ENCODE results near the gene FIBCD1. TPM values are rescaled to one million over a fixed set of nuclear protein-coding genes. Genes with fewer than 3 reads are reported as not detected.

FIBCD1 gene
- total and polyA plus RNA-seq, 4 donors: 0.97 to 7.7 (median 4.1) TPM

DNA sequence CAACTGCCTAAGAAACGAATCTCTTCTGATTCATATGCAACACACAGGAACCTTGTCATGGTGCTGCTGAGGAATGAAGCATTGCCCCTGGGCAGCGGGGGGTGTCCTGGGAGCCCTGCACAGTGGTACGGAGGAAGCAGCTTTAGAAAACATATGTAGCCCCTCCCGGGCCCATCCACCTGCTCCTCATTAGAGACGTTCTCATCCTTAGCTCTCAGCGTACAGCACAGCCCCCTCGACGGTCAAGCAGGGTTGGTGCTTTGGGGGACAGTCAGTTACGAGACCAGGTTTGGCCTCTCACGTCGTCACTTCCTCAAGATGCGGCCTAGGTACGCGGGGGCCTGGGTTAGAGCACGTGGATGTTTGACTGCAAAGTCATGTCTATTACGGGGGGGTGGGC, 41.5 kb upstream of the FIBCD1 start:
- Histone ChIP-seq H3K9me3 (ENCODE audit: control insufficient read depth in 4 of 4, insufficient read depth in 3 of 4, low read length in 3 of 4) (no peaks in the 10 kb centered on the region), H3K4me1 (ENCODE audit: control insufficient read depth in 5 of 5, insufficient read depth in 5 of 5, low read length in 5 of 5) (no peaks in the 10 kb centered on the region), H3K9ac (ENCODE audit: insufficient read depth in 1 of 2, low read length in 2 of 2) (no peak overlapping the region), H3K27me3 (ENCODE audit: control insufficient read depth in 3 of 3, insufficient read depth in 3 of 3, low read length in 2 of 3) (peaks cover 0 to 5% (median 0%) of the 10 kb centered on the region in 3 donors), H3K4me3 (no peak overlapping the region), H3K36me3 (ENCODE audit: control insufficient read depth in 4 of 4, insufficient read depth in 4 of 4, low read length in 4 of 4) (no peaks in the 10 kb centered on the region), H3K27ac (ENCODE audit: low read depth in 1 of 2, low read length in 1 of 2) (no peak overlapping the region)
- DNase-seq (no peak), ATAC-seq (ENCODE audit: insufficient read depth, low FRiP score) (no peak)
- 54 to 64% methylated on average over 16 of the region's 16 CpGs for WGBS, 2 donors
- TF ChIP-seq, protein P1, sequence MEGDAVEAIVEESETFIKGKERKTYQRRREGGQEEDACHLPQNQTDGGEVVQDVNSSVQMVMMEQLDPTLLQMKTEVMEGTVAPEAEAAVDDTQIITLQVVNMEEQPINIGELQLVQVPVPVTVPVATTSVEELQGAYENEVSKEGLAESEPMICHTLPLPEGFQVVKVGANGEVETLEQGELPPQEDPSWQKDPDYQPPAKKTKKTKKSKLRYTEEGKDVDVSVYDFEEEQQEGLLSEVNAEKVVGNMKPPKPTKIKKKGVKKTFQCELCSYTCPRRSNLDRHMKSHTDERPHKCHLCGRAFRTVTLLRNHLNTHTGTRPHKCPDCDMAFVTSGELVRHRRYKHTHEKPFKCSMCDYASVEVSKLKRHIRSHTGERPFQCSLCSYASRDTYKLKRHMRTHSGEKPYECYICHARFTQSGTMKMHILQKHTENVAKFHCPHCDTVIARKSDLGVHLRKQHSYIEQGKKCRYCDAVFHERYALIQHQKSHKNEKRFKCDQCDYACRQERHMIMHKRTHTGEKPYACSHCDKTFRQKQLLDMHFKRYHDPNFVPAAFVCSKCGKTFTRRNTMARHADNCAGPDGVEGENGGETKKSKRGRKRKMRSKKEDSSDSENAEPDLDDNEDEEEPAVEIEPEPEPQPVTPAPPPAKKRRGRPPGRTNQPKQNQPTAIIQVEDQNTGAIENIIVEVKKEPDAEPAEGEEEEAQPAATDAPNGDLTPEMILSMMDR (IDR thresholded peaks at IDR 0.05; ENCODE audit: control extremely low read depth, extremely low read depth): no peak

DNA sequence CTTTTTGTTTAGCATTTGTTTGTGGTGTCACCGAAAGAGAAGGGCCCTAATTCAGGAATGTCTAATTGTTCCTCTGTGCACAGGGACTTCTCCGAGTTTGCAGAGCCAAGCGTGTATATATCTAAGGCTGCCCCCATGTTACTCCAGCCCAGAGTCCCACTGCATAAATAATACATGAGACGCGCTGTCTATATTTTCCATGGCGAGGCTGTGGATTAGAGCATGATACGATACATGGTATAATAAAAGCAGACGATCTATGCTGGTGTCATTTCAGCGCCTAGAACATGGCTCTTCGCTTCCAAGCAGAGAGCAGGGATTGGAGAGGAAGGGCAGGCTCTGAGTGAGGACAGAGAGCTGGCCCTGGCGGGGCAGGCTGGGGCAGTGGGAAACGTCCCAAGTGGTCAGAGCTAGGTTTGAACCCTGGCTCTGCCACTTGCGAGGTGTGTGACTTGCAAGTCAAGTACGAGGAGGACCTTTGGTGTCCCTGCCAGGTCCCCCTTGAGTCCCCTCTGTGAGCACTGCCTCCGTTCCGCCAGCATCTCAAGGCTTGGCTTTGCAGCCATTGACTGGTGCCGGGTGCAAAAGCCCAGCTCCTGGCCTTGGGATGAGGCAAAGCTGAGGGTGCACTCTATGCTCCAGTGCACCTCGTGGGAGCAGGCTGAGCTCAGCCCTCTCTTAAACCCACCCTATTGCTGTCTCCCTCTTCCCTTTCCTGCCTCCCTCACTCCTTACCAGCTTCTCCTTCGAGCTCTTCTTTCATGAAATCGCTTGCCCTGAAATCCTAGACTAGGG, 40.7 kb upstream of the FIBCD1 start:
- ATAC-seq (ENCODE audit: insufficient read depth, low FRiP score) (no peak), DNase-seq (no peak)
- no peaks in the 10 kb centered on the region for H3K36me3 ChIP-seq (ENCODE audit: control insufficient read depth in 4 of 4, insufficient read depth in 4 of 4, low read length in 4 of 4)
- H3K9me3 ChIP-seq (ENCODE audit: control insufficient read depth in 4 of 4, insufficient read depth in 3 of 4, low read length in 3 of 4): no peaks in the 10 kb centered on the region
- no peak overlapping the region for H3K4me3 ChIP-seq
- H3K4me1 ChIP-seq (ENCODE audit: control insufficient read depth in 5 of 5, insufficient read depth in 5 of 5, low read length in 5 of 5): no peaks in the 10 kb centered on the region
- H3K9ac ChIP-seq (ENCODE audit: insufficient read depth in 1 of 2, low read length in 2 of 2): no peak overlapping the region
- WGBS, 2 donors: 82 to 88% methylated on average over 20 of the region's 20 CpGs
- H3K27me3 ChIP-seq (ENCODE audit: control insufficient read depth in 3 of 3, insufficient read depth in 3 of 3, low read length in 2 of 3): peaks cover 0 to 5% (median 0%) of the 10 kb centered on the region in 3 donors
- TF ChIP-seq, protein P1 (IDR thresholded peaks at IDR 0.05; ENCODE audit: control extremely low read depth, extremely low read depth): no peak
- no peak overlapping the region for H3K27ac ChIP-seq (ENCODE audit: low read depth in 1 of 2, low read length in 1 of 2)

DNA sequence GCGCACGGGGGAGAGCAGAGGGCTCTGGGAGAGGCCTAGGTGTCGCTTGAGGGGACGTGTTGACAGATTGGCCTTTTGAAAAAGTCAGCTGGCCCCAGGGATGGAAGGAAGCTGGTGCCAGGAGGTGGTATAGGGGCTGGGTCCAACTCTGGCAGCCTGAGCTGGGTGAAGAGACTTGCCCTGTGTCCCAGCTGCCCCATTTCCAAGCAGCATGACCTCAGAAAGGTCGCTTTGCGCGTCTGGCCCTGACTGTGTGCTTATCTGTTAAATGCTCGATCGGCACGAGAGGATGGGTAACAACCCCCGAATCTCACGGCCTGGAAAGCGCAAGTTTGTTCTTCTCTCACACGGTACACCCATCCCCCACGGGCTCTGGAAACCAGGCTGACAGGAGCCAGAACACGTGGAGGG, 38.8 kb upstream of the FIBCD1 start:
- 45 to 70% methylated on average over 16 of the region's 16 CpGs for WGBS, 2 donors
- Histone ChIP-seq H3K4me1 (ENCODE audit: control insufficient read depth in 5 of 5, insufficient read depth in 5 of 5, low read length in 5 of 5) (no peaks in the 10 kb centered on the region), H3K4me3 (no peak overlapping the region), H3K9ac (ENCODE audit: insufficient read depth in 1 of 2, low read length in 2 of 2) (no peak overlapping the region), H3K27ac (ENCODE audit: low read depth in 1 of 2, low read length in 1 of 2) (no peak overlapping the region), H3K36me3 (ENCODE audit: control insufficient read depth in 4 of 4, insufficient read depth in 4 of 4, low read length in 4 of 4) (no peaks in the 10 kb centered on the region), H3K9me3 (ENCODE audit: control insufficient read depth in 4 of 4, insufficient read depth in 3 of 4, low read length in 3 of 4) (no peaks in the 10 kb centered on the region), H3K27me3 (ENCODE audit: control insufficient read depth in 3 of 3, insufficient read depth in 3 of 3, low read length in 2 of 3) (peaks cover 0 to 9% (median 0%) of the 10 kb centered on the region in 3 donors)
- no peak for DNase-seq
- TF ChIP-seq, protein P1 (IDR thresholded peaks at IDR 0.05; ENCODE audit: control extremely low read depth, extremely low read depth): no peak
- no peak for ATAC-seq (ENCODE audit: insufficient read depth, low FRiP score)

Measured in lung (tissue), 12 donors.